Panc1 (cell line): ENCODE results near the gene SST. TPM values are rescaled to one million over a fixed set of nuclear protein-coding genes. Genes with fewer than 3 reads are reported as not detected.

ENCODE experiments used
- ATAC-seq: fragments of 200-7000 bp; cut with Tn5 transposase; 2 replicates; pipeline ENCODE4 v1.9.1; 2020; ENCODE audit warnings: mild to moderate bottlenecking, moderate library complexity
- BruUV-seq: library from RNA; stranded (reverse); fragments of 400-500 nt; replicated peaks from 2 replicates; lab custom pipeline; 2021; lab: Mats Ljungman, UMichigan
- CTCF ChIA-PET: fragments of 300-600 bp; sonication (Branson Sonifier 250); formaldehyde crosslinking; loops from one replicate; lab custom pipeline; 2022; ENCODE audit warnings: antibody characterized with exemption; lab: Charles Lee
- POLR2A ChIA-PET: fragments of 300-600 bp; sonication (Branson Sonifier 250); formaldehyde crosslinking; loops from one replicate; lab custom pipeline; 2022; ENCODE audit warnings: antibody characterized with exemption; lab: Charles Lee
- DNase-seq: peaks from one replicate; pipeline ENCODE4 v3.0.0-alpha.2; 2010; ENCODE audit warnings: low read depth, low spot score
- H3K27ac ChIP-seq: 2 replicates; pipeline ENCODE4 v1.5.1; 2011; ENCODE audit warnings: mild to moderate bottlenecking, low read length, inconsistent platforms
- H3K27me3 ChIP-seq: fragments of 200-500 bp; sonication (Bioruptor generic); 2 replicates; pipeline ENCODE4 v1.6.0; 2014; ENCODE audit warnings: low read length, inconsistent platforms; ENCODE audit not compliant: control insufficient read depth, insufficient read depth
- H3K36me3 ChIP-seq: fragments of 200-500 bp; sonication (Bioruptor generic); 2 replicates; pipeline ENCODE4 v1.5.1; 2014; ENCODE audit warnings: inconsistent platforms, mild to moderate bottlenecking, low read length, moderate library complexity; ENCODE audit not compliant: control insufficient read depth, insufficient read depth
- H3K4me1 ChIP-seq: 2 replicates; pipeline ENCODE4 v1.5.1; 2011; ENCODE audit warnings: inconsistent platforms, mild to moderate bottlenecking, low read length, moderate library complexity; ENCODE audit not compliant: control insufficient read depth, insufficient read depth
- H3K4me3 ChIP-seq, 2 experiments: 2 replicates each; pipeline ENCODE4 v1.5.1; 2011 to 2012; ENCODE audit warnings: low read depth in 2 of 2, low read length in 2 of 2, mild to moderate bottlenecking in 2 of 2, inconsistent platforms in 1 of 2, moderate library complexity in 1 of 2
- H3K9me3 ChIP-seq: fragments of 200-500 bp; sonication (Bioruptor generic); 2 replicates; pipeline ENCODE4 v1.5.1; 2014; ENCODE audit warnings: low read depth, mild to moderate bottlenecking, inconsistent platforms, low read length, moderate library complexity; ENCODE audit not compliant: control insufficient read depth, insufficient read depth
- CTCF ChIP-seq: fragments of 450-650 bp; IDR thresholded peaks from 2 replicates; pipeline ENCODE4 v1.5.1; 2017; ENCODE audit warnings: mild to moderate bottlenecking
- POLR2AphosphoS5 ChIP-seq: IDR thresholded peaks from 2 replicates; pipeline ENCODE4 v1.6.1; 2012; ENCODE audit warnings: mild to moderate bottlenecking, low read depth, low read length, moderate library complexity
- REST ChIP-seq, 2 experiments: IDR thresholded peaks; 2 replicates each; pipeline ENCODE4 v1.6.1; 2011 to 2012; ENCODE audit warnings: low read depth in 2 of 2, control low read depth in 1 of 2, low read length in 1 of 2, mild to moderate bottlenecking in 1 of 2, moderate library complexity in 1 of 2; ENCODE audit not compliant: insufficient read depth in 1 of 2
- SIN3A ChIP-seq: IDR thresholded peaks from 2 replicates; pipeline ENCODE4 v1.6.1; 2012; ENCODE audit warnings: low read depth, mild to moderate bottlenecking, low read length, moderate library complexity, borderline replicate concordance; ENCODE audit not compliant: insufficient read depth
- TCF7L2 ChIP-seq: IDR thresholded peaks from 2 replicates; pipeline ENCODE4 v1.6.1; 2011; ENCODE audit warnings: mild to moderate bottlenecking, low read depth, low read length, inconsistent platforms
- in situ Hi-C: cut with HindIII; loops from 2 replicates; pipeline ENCODE4 v1.10.0; 2016; ENCODE audit warnings: low sequenced_read_pairs, low pct_unique_long_range_greater_than_20kb
- intact Hi-C: fragments of 100-400 bp; cut with micrococcal nuclease; formaldehyde crosslinking; loops from one replicate; pipeline ENCODE4 v1.10.0; 2022; ENCODE audit not compliant: unreplicated experiment
- total RNA-seq: library from RNA; stranded (reverse); gene quantifications from one replicate; pipeline ENCODE4 v1.2.1, GENCODE V29; 2021; ENCODE audit not compliant: unreplicated experiment

SST gene
- total RNA-seq, 1 experiment from 2014 or later = not detected

GRCh38 chr3:187629711-187630110, 40.5 kb downstream of the SST start:
- DNase-seq (no peak), ATAC-seq (no peak)
- Histone ChIP-seq H3K27ac (no peak overlapping the region), H3K4me1 (no peaks in the 10 kb centered on the region), H3K4me3 (no peak overlapping the region), H3K27me3 (no peaks in the 10 kb centered on the region), H3K36me3 (no peaks in the 10 kb centered on the region), H3K9me3 (no peaks in the 10 kb centered on the region)
- ChIA-PET POLR2A (no interaction called here), CTCF (no interaction called here)
- intact Hi-C loops (no loop called here), in situ Hi-C loops (no loop called here)
- no TSS peak for BruUV-seq
- TF ChIP-seq CTCF (no peak), REST (IDR thresholded peaks at IDR 0.05; ENCODE audit: insufficient read depth in 1 of 2, low read depth in 2 of 2, low read length in 1 of 2) (no peak), POLR2AphosphoS5 (no peak), TCF7L2 (no peak), SIN3A (no peak)

- ChIA-PET POLR2A (no interaction called here), CTCF (no interaction called here)
- no peaks in the 10 kb centered on the region for H3K36me3 ChIP-seq
- TF ChIP-seq POLR2AphosphoS5 (no peak), CTCF (no peak), TCF7L2 (no peak)
- no peak for DNase-seq
- no peaks in the 10 kb centered on the region for H3K9me3 ChIP-seq
- in situ Hi-C loops = no loop called here
- H3K4me3 ChIP-seq = no peak overlapping the region
- intact Hi-C loops = no loop called here
- H3K27me3 ChIP-seq = peaks cover 3% of the 10 kb centered on the region; the same call in 1 of the 2 replicates
- BruUV-seq = no TSS peak
- ATAC-seq = no peak
- no peaks in the 10 kb centered on the region for H3K4me1 ChIP-seq
- no peak overlapping the region for H3K27ac ChIP-seq
Measured at GRCh38 chr3:187628169-187628568, 42.0 kb downstream of the SST start.
